NCI-H1436 (cell line): ENCODE measurements around the gene AGAP1.

Experiments
- DNase-seq: peaks from one replicate; lab custom pipeline; 2025; lab: John Stamatoyannopoulos, UW

Gene AGAP1

GRCh38 chr2:235876099-235876679 lies 382.3 kb downstream of the AGAP1 start:
- DNase-seq = no peak

- no peak for DNase-seq
Measured at GRCh38 chr2:235877275-235877802, 383.5 kb downstream of the AGAP1 start.

GRCh38 chr2:235879116-235879515 lies 385.3 kb downstream of the AGAP1 start:
- no peak for DNase-seq

- DNase-seq = no peak
Measured at GRCh38 chr2:235883675-235884074, 389.8 kb downstream of the AGAP1 start.

- no peak for DNase-seq
Measured at GRCh38 chr2:235889302-235889630, 395.4 kb downstream of the AGAP1 start.

GRCh38 chr2:235893129-235893698 lies 399.4 kb downstream of the AGAP1 start:
- DNase-seq = no peak

- no peak for DNase-seq
Measured at GRCh38 chr2:235894839-235895238, 401.0 kb downstream of the AGAP1 start.

GRCh38 chr2:235896061-235896460 lies 402.2 kb downstream of the AGAP1 start:
- DNase-seq = no peak

GRCh38 chr2:235897992-235898391 lies 404.1 kb downstream of the AGAP1 start:
- DNase-seq = no peak

GRCh38 chr2:235898766-235899165 lies 404.9 kb downstream of the AGAP1 start:
- DNase-seq = no peak

GRCh38 chr2:235900631-235901030 lies 406.8 kb downstream of the AGAP1 start:
- DNase-seq = no peak

GRCh38 chr2:235901243-235901642 lies 407.4 kb downstream of the AGAP1 start:
- DNase-seq = no peak

GRCh38 chr2:235903782-235904584 lies 410.1 kb downstream of the AGAP1 start:
- peak; percentile 56 for DNase-seq

- DNase-seq = no peak
Measured at GRCh38 chr2:235904585-235904931, 410.7 kb downstream of the AGAP1 start.

- no peak for DNase-seq
Measured at GRCh38 chr2:235908826-235909225, 415.0 kb downstream of the AGAP1 start.

- DNase-seq = no peak
Measured at GRCh38 chr2:235909358-235909757, 415.5 kb downstream of the AGAP1 start.

GRCh38 chr2:235910067-235910466 lies 416.2 kb downstream of the AGAP1 start:
- no peak for DNase-seq

GRCh38 chr2:235911125-235911524 lies 417.3 kb downstream of the AGAP1 start:
- no peak for DNase-seq

- DNase-seq = no peak
Measured at GRCh38 chr2:235911633-235912233, 417.9 kb downstream of the AGAP1 start.

- DNase-seq = no peak
Measured at GRCh38 chr2:235914756-235915155, 420.9 kb downstream of the AGAP1 start.

GRCh38 chr2:235917506-235917905 lies 423.7 kb downstream of the AGAP1 start:
- peak; percentile 90 for DNase-seq

GRCh38 chr2:235918876-235919275 lies 425.0 kb downstream of the AGAP1 start:
- no peak for DNase-seq
